ENCODE results near the gene SUGP1.

GRCh38 chr19:19262190-19263057, 57.9 kb downstream of the SUGP1 start:
- TF ChIP-seq CTCF (IDR thresholded peaks at IDR 0.05 in 4 of 5, conservative IDR thresholded peaks at IDR 0.05 in 1 of 5) (no peak), POLR2A (IDR thresholded peaks at IDR 0.05) (no peak)
